Measurements from ENCODE around the gene SPRR2F.

GRCh38 chr1:153113416-153113815, at the start of gene SPRR2F:
- TF ChIP-seq CTCF (IDR thresholded peaks at IDR 0.05; ENCODE audit: insufficient read depth, low read length), result no peak
- no peak for TF ChIP-seq GABPA (IDR thresholded peaks at IDR 0.05; ENCODE audit: low read depth)
